Calu3 (cell line): ENCODE results near the gene F10. TPM values are rescaled to one million over a fixed set of nuclear protein-coding genes. Genes with fewer than 3 reads are reported as not detected.

ENCODE experiments used
- BruUV-seq: library from RNA; stranded (reverse); fragments of 400-500 nt; replicated peaks from 2 replicates; lab custom pipeline; 2021; lab: Mats Ljungman, UMichigan
- CTCF ChIA-PET: fragments of 300-600 bp; sonication (Branson Sonifier 250); formaldehyde crosslinking; loops from one replicate; lab custom pipeline; 2022; ENCODE audit warnings: antibody characterized with exemption; lab: Charles Lee
- DNase-seq: peaks from one replicate; pipeline ENCODE4 v3.0.0; 2022
- H3K27ac Mint-ChIP-seq: one replicate; pipeline ENCODE4 v1.8.0; 2022; ENCODE audit warnings: mixed read lengths; ENCODE audit not compliant: unreplicated experiment
- H3K27me3 Mint-ChIP-seq: one replicate; pipeline ENCODE4 v1.8.0; 2022; ENCODE audit warnings: mixed read lengths; ENCODE audit not compliant: unreplicated experiment
- H3K36me3 Mint-ChIP-seq: one replicate; pipeline ENCODE4 v1.8.0; 2022; ENCODE audit warnings: mild to moderate bottlenecking, moderate library complexity, mixed read lengths; ENCODE audit not compliant: insufficient read depth, unreplicated experiment
- H3K4me1 Mint-ChIP-seq: one replicate; pipeline ENCODE4 v1.8.0; 2022; ENCODE audit warnings: mild to moderate bottlenecking, low read depth, mixed read lengths; ENCODE audit not compliant: unreplicated experiment
- H3K4me3 Mint-ChIP-seq: one replicate; pipeline ENCODE4 v1.8.0; 2022; ENCODE audit warnings: mild to moderate bottlenecking, low read depth, moderate library complexity, mixed read lengths; ENCODE audit not compliant: unreplicated experiment
- H3K9me3 Mint-ChIP-seq: one replicate; pipeline ENCODE4 v1.8.0; 2022; ENCODE audit warnings: low read depth, mixed read lengths; ENCODE audit not compliant: unreplicated experiment
- intact Hi-C: fragments of 100-400 bp; cut with micrococcal nuclease; formaldehyde crosslinking; loops from one replicate; pipeline ENCODE4 v1.10.0; 2022; ENCODE audit not compliant: unreplicated experiment
- total RNA-seq: library from RNA; stranded (reverse); gene quantifications from 2 replicates; pipeline ENCODE4 v1.2.3, GENCODE V29; 2022
- TF ChIP-seq, protein P1 (sequence below): fragments of 200-600 bp; IDR thresholded peaks from one replicate; pipeline ENCODE4 v1.8.0; 2022; ENCODE audit warnings: antibody characterized with exemption; ENCODE audit not compliant: unreplicated experiment

Gene F10
- total RNA-seq, 1 experiment from 2014 or later = not detected

DNA sequence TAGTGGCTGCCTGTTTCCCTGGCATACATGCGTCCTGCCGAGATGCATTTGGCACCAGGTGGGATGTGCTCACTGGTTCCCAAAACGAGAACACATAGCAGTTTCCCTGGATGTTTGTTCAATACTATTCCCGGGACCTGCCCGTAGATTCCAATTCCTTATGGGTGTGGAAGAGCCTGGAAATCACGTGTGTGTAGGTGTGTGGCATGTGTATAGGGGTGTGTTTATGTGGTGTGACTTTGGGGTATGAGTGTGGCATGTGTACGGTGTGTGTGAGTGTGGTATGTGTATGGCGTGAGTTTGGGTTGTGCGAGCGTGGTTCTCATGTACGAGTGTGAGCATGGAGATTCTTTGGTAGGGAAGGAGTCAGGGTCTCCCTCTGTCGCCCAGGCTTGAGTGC, 19.9 kb upstream of the F10 start:
- H3K27ac Mint-ChIP-seq = no peak overlapping the region
- H3K36me3 Mint-ChIP-seq = peaks cover 10% of the 10 kb centered on the region
- no TSS peak for BruUV-seq
- no peak overlapping the region for H3K4me3 Mint-ChIP-seq
- CTCF ChIA-PET = no interaction called here
- DNase-seq = no peak
- no peaks in the 10 kb centered on the region for H3K4me1 Mint-ChIP-seq
- intact Hi-C loops = no loop called here
- H3K9me3 Mint-ChIP-seq = no peaks in the 10 kb centered on the region
- H3K27me3 Mint-ChIP-seq = no peaks in the 10 kb centered on the region
- TF ChIP-seq, protein P1, sequence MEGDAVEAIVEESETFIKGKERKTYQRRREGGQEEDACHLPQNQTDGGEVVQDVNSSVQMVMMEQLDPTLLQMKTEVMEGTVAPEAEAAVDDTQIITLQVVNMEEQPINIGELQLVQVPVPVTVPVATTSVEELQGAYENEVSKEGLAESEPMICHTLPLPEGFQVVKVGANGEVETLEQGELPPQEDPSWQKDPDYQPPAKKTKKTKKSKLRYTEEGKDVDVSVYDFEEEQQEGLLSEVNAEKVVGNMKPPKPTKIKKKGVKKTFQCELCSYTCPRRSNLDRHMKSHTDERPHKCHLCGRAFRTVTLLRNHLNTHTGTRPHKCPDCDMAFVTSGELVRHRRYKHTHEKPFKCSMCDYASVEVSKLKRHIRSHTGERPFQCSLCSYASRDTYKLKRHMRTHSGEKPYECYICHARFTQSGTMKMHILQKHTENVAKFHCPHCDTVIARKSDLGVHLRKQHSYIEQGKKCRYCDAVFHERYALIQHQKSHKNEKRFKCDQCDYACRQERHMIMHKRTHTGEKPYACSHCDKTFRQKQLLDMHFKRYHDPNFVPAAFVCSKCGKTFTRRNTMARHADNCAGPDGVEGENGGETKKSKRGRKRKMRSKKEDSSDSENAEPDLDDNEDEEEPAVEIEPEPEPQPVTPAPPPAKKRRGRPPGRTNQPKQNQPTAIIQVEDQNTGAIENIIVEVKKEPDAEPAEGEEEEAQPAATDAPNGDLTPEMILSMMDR = no peak

DNA sequence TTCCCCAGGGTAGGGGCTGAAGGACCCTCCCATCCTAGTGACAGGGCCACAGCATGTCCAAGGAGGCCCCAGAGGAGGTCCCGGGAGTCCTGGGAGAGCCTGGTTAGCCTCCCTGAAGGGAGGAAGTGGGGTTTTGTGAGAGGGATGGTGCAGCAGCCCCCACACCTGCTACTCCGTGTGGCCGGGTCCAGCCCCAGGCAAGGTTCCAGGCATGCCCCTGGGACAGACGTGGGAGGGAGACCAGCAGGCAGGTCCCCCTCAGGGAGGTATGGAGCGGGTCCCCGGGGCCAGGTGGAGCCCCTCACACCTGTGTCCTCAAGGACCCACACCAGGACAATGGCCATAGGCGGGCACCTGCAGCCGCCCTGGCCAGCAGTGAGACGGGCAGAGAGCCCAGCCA, 19.0 kb upstream of the F10 start:
- BruUV-seq = no TSS peak
- CTCF ChIA-PET = no interaction called here
- no peak for DNase-seq
- Mint-ChIP-seq H3K4me3 (no peak overlapping the region), H3K27me3 (no peaks in the 10 kb centered on the region), H3K36me3 (peaks cover 10% of the 10 kb centered on the region), H3K27ac (no peak overlapping the region), H3K4me1 (no peaks in the 10 kb centered on the region), H3K9me3 (no peaks in the 10 kb centered on the region)
- TF ChIP-seq, protein P1 = no peak
- intact Hi-C loops = no loop called here

DNA sequence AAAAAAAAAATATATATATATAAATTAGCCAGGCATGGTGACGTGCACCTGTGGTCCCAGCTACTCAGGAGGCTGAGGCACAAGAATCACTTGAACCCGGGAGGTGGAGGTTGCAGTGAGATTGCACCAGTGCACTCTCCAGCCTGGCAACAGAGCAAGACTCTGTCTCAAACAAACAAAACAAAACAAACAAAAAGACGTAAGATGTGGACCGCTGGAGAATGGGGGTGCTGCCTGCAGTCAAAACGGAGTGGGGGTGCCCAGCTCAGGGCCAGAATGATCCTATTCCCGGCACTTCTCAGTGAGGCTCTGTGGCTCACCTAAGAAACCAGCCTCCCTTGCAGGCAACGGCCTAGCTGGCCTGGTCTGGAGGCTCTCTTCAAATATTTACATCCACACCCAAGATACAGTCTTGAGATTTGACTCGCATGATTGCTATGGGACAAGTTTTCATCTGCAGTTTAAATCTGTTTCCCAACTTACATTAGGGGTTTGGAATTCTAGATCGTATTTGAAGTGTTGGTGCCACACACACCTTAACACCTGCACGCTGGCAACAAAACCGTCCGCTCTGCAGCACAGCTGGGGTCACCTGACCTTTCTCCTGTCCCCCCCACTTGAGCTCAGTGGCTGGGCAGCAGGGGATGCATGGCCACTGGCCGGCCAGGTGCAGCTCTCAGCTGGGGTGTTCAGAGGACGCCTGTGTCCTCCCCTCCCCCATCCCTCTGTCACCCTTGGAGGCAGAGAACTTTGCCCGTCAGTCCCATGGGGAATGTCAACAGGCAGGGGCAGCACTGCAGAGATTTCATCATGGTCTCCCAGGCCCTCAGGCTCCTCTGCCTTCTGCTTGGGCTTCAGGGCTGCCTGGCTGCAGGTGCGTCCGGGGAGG, 17.3 kb upstream of the F10 start, which contains the start of gene F7:
Gene F7 (plus strand): TSS at position 760 of the 889 bp plus-strand sequence. CDS start 51 bp downstream, at position 811.
- DNase-seq = no peak
- Mint-ChIP-seq H3K4me1 (no peaks in the 10 kb centered on the region), H3K27ac (no peak within 1 kb of the TSS), H3K27me3 (no peaks in the 10 kb centered on the region), H3K36me3 (peaks cover 5% of the 10 kb centered on the region), H3K4me3 (no peak within 1 kb of the TSS), H3K9me3 (no peaks in the 10 kb centered on the region)
- intact Hi-C loops = no loop called here
- CTCF ChIA-PET = no interaction called here
- no TSS peak for BruUV-seq
- TF ChIP-seq, protein P1 = no peak

DNA sequence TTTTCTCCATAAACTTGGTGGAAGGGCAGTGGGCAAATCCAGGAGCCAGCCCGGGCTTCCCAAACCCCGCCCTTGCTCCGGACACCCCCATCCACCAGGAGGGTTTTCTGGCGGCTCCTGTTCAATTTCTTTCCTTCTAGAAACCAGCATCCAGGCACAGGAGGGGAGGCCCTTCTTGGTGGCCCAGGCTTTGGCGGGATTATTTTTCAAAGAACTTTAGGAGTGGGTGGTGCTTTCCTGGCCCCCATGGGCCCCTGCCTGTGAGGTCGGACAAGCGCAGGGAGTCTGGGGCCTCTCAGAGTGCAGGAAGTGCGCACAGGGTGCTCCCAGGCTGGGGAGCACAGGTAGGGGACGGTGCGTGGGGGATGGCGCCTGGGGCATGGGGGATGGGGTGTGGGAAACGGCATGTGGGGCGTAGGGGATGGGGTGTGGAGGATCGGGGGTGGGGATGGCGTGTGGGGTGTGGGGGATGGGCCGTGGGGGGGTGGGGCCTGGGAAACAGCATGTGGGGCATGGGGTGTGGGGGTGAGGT, 16.6 kb upstream of the F10 start:
- Mint-ChIP-seq H3K27ac (no peak overlapping the region), H3K9me3 (no peaks in the 10 kb centered on the region), H3K4me3 (no peak overlapping the region), H3K27me3 (no peaks in the 10 kb centered on the region), H3K4me1 (no peaks in the 10 kb centered on the region), H3K36me3 (peaks cover 5% of the 10 kb centered on the region)
- DNase-seq = no peak
- TF ChIP-seq, protein P1 = no peak
- CTCF ChIA-PET = no interaction called here
- no TSS peak for BruUV-seq
- intact Hi-C loops = no loop called here
